Neural crest cell (in vitro differentiated cells): Measurements from ENCODE around the gene ABCC8. TPM values are rescaled to one million over a fixed set of nuclear protein-coding genes. Genes with fewer than 3 reads are reported as not detected.

Experiments
- DNase-seq: peaks from one replicate; pipeline ENCODE4 v3.0.0; 2021; ENCODE audit warnings: low read depth, mixed read lengths, low spot score
- H3K27ac Mint-ChIP-seq: one replicate; pipeline ENCODE4 v1.8.0; 2021; ENCODE audit warnings: mild to moderate bottlenecking, mixed read lengths; ENCODE audit not compliant: unreplicated experiment
- H3K27me3 Mint-ChIP-seq: 2 replicates; pipeline ENCODE4 v1.8.0; 2021; ENCODE audit warnings: low read depth, mild to moderate bottlenecking, mixed read lengths
- H3K36me3 Mint-ChIP-seq: 2 replicates; pipeline ENCODE4 v1.8.0; 2021; ENCODE audit warnings: low read depth, mild to moderate bottlenecking, mixed read lengths
- H3K4me1 Mint-ChIP-seq: 2 replicates; pipeline ENCODE4 v1.8.0; 2021; ENCODE audit warnings: mixed read lengths
- H3K4me3 Mint-ChIP-seq: one replicate; pipeline ENCODE4 v1.8.0; 2021; ENCODE audit warnings: mild to moderate bottlenecking, mixed read lengths
- H3K9me3 Mint-ChIP-seq: 2 replicates; pipeline ENCODE4 v1.8.0; 2021; ENCODE audit warnings: mixed read lengths
- CTCF ChIP-seq: fragments of 200-600 bp; sonication (generic); conservative IDR thresholded peaks from 2 replicates; pipeline ENCODE4 v1.5.0; 2021; ENCODE audit warnings: antibody characterized with exemption, mild to moderate bottlenecking
- total RNA-seq: library from RNA; stranded (reverse); gene quantifications from 2 replicates; pipeline ENCODE4 v1.2.1, GENCODE V29; 2021

Gene ABCC8
- total RNA-seq, 1 donor from 2014 or later, result 6.1 TPM

DNA sequence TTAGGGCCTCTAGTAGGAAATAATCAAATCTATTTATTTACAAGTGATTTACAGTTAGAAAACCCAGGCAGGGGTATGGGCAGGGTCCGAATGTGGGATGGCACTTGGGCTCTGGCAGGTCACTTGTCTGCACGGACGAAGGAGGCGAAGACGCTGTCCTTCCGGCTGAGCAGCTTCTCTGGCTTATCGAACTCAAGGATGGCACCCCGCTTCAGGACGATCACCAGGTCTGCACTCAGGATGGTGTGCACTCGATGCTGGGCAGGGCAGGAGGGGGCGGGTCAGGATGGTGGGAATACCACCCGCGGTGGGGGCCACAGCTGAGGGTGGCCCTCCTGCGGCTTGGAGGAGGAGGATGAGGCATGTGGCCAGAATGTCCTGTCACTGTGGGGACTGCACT lies 83.8 kb downstream of the ABCC8 start:
- H3K27me3 Mint-ChIP-seq, result peaks cover 13% of the 10 kb centered on the region
- H3K4me3 Mint-ChIP-seq, result no peak overlapping the region
- H3K27ac Mint-ChIP-seq, result no peak overlapping the region
- no peaks in the 10 kb centered on the region for H3K36me3 Mint-ChIP-seq
- peaks cover 5% of the 10 kb centered on the region for H3K4me1 Mint-ChIP-seq
- no peak for TF ChIP-seq CTCF
- DNase-seq, result no peak
- no peaks in the 10 kb centered on the region for H3K9me3 Mint-ChIP-seq

DNA sequence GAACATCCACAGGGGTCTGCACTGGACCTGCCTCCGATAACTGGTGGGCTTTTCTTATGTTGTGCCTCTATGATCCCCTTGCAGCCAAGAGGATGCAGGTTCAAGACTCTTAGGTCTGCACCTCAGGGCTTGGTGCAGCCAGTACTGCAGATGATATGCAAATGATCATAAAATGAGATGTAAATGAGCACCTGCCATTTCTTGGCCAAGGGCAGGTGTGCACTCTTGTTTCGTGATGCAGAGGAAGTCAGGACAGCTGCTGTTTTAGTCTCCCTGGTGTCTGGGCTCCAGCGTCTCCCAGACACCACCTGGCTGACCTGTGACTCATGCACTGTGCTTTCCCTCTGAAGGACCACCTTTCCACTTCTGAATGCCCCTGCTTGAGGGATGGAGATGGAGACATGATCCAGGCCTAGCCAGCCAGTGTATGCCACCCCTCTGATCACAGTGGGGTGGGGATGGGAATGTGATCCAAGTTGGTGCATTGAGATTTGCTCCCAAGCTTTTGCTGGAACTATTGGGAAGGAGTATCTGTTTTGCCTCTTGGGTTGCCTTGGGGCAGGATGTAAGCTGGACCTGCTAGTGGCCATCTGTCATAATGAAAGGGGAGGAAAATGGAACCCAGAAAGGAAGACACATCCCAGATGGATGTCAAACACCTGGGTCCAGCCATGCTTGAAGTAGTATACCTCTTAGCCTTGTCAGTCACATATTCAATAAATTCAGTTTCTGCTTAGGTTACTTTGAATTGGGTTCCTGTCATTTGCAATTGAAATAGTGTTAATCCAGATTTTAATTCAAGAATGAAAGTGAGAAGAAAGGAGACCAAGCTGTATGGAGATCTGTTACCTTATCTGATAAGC lies 84.9 kb downstream of the ABCC8 start:
- no peak overlapping the region for H3K27ac Mint-ChIP-seq
- peaks cover 5% of the 10 kb centered on the region for H3K4me1 Mint-ChIP-seq
- TF ChIP-seq CTCF, result no peak
- DNase-seq, result no peak
- H3K36me3 Mint-ChIP-seq, result no peaks in the 10 kb centered on the region
- peak overlapping the region; percentile 28 for H3K4me3 Mint-ChIP-seq
- H3K27me3 Mint-ChIP-seq, result peaks cover 13% of the 10 kb centered on the region
- no peaks in the 10 kb centered on the region for H3K9me3 Mint-ChIP-seq

DNA sequence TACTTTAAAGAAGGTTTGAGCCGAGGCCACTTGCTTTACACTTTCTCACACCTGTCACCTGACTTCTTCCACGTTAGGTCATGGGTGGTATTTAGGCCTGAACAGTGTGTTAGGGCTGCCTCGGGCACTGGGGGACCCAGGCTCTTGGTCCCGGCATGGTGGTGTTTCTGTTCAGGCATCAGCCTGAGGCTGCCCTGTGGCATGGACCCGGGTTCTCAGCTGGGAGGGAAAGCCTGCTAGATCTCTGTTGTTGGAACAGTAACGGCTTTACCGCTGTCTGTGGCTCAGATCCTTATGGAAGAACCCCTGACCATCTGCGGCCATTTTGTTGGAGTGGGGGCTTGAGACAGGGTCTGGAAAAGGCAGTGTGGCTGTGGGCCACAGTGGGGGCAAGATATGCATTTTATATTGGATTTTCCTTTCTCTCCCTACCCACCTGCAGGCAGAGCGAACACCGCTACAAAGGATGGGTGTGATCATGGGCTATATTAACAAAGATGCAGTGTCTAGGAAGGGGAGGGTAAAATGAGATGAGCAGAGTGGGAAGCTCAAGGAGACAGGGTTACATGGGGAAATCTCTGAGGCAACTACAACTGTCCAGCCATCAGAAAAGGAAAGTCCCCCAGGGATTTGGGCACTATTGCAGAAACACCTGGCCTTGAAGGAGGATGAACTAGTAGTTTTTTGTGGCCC lies 86.5 kb downstream of the ABCC8 start:
- Mint-ChIP-seq H3K9me3 (no peaks in the 10 kb centered on the region), H3K27me3 (peaks cover 13% of the 10 kb centered on the region)

GRCh38 chr11:17389211-17389956 lies 87.3 kb downstream of the ABCC8 start:
- H3K4me3 Mint-ChIP-seq, result peak overlapping the region; percentile 84
- DNase-seq, result peak; percentile 78
- peaks cover 13% of the 10 kb centered on the region for H3K27me3 Mint-ChIP-seq
- H3K27ac Mint-ChIP-seq, result no peak overlapping the region
- peaks cover 5% of the 10 kb centered on the region for H3K4me1 Mint-ChIP-seq
- no peaks in the 10 kb centered on the region for H3K9me3 Mint-ChIP-seq
- peak; percentile 87 for TF ChIP-seq CTCF
- no peaks in the 10 kb centered on the region for H3K36me3 Mint-ChIP-seq

More for the DNA sequence above, 86.5 kb downstream of the ABCC8 start:
- no peak for DNase-seq
- Mint-ChIP-seq H3K27ac (no peak overlapping the region), H3K4me3 (peak overlapping the region; percentile 60), H3K36me3 (no peaks in the 10 kb centered on the region), H3K4me1 (peaks cover 5% of the 10 kb centered on the region)
- no peak for TF ChIP-seq CTCF

GRCh38 chr11:17388609-17389210 lies 87.9 kb downstream of the ABCC8 start, which contains the start of gene KCNJ11:
KCNJ11 (minus strand) TSS chr11:17388659; CDS start chr11:17388091, 568 bp downstream.
- peak within 1 kb of the TSS; percentile 84 for H3K4me3 Mint-ChIP-seq
- no peak for TF ChIP-seq CTCF
- H3K27ac Mint-ChIP-seq, result no peak within 1 kb of the TSS
- H3K27me3 Mint-ChIP-seq, result peaks cover 13% of the 10 kb centered on the region
- DNase-seq, result no peak
- H3K4me1 Mint-ChIP-seq, result peaks cover 5% of the 10 kb centered on the region
- H3K9me3 Mint-ChIP-seq, result no peaks in the 10 kb centered on the region
- H3K36me3 Mint-ChIP-seq, result no peaks in the 10 kb centered on the region
